Measurements from ENCODE around the gene XYLT1.

The XYLT1 gene

GRCh38 chr16:17143546-17144419, 327.0 kb downstream of the XYLT1 start:
- no peak for DNase-seq (ENCODE audit: low read depth)

GRCh38 chr16:17138801-17139200, 332.0 kb downstream of the XYLT1 start:
- DNase-seq (ENCODE audit: low read depth): no peak

- DNase-seq (ENCODE audit: low read depth): no peak
These were observed 335.3 kb downstream of the XYLT1 start for GRCh38 chr16:17135439-17135838.

GRCh38 chr16:17134586-17134985, 336.2 kb downstream of the XYLT1 start:
- DNase-seq (ENCODE audit: low read depth): no peak

- no peak for DNase-seq (ENCODE audit: low read depth)
These were observed 336.9 kb downstream of the XYLT1 start for GRCh38 chr16:17133851-17134250.

GRCh38 chr16:17131351-17131750, 339.4 kb downstream of the XYLT1 start:
- DNase-seq (ENCODE audit: low read depth): no peak

GRCh38 chr16:17130733-17131132, 340.0 kb downstream of the XYLT1 start:
- DNase-seq (ENCODE audit: low read depth): no peak

- no peak for DNase-seq (ENCODE audit: low read depth)
These were observed 340.8 kb downstream of the XYLT1 start for GRCh38 chr16:17129971-17130370.

GRCh38 chr16:17128791-17129190, 342.0 kb downstream of the XYLT1 start:
- no peak for DNase-seq (ENCODE audit: low read depth)

GRCh38 chr16:17126156-17126555, 344.6 kb downstream of the XYLT1 start:
- DNase-seq (ENCODE audit: low read depth): no peak

GRCh38 chr16:17125671-17126070, 345.1 kb downstream of the XYLT1 start:
- DNase-seq (ENCODE audit: low read depth): no peak

GRCh38 chr16:17117906-17118577, 352.7 kb downstream of the XYLT1 start:
- DNase-seq (ENCODE audit: low read depth): no peak

- DNase-seq (ENCODE audit: low read depth): no peak
These were observed 354.0 kb downstream of the XYLT1 start for GRCh38 chr16:17116595-17117322.

GRCh38 chr16:17109413-17109812, 361.3 kb downstream of the XYLT1 start:
- DNase-seq (ENCODE audit: low read depth): no peak

- no peak for DNase-seq (ENCODE audit: low read depth)
These were observed 362.2 kb downstream of the XYLT1 start for GRCh38 chr16:17108596-17108995.

GRCh38 chr16:17107450-17107849, 363.3 kb downstream of the XYLT1 start:
- DNase-seq (ENCODE audit: low read depth): no peak

GRCh38 chr16:17106243-17106791, 364.4 kb downstream of the XYLT1 start:
- DNase-seq (ENCODE audit: low read depth): no peak

- DNase-seq (ENCODE audit: low read depth): peak; percentile 21
These were observed 365.4 kb downstream of the XYLT1 start for GRCh38 chr16:17105239-17105797.

GRCh38 chr16:17104654-17105053, 366.1 kb downstream of the XYLT1 start:
- no peak for DNase-seq (ENCODE audit: low read depth)

- DNase-seq (ENCODE audit: low read depth): no peak
These were observed 367.5 kb downstream of the XYLT1 start for GRCh38 chr16:17103216-17103615.

- no peak for DNase-seq (ENCODE audit: low read depth)
These were observed 369.1 kb downstream of the XYLT1 start for GRCh38 chr16:17101646-17102045.

GRCh38 chr16:17098685-17099084, 372.1 kb downstream of the XYLT1 start:
- no peak for DNase-seq (ENCODE audit: low read depth)

Data from stromal cell of bone marrow (primary cell).